ENCODE results near the gene SYDE2.

Gene SYDE2

DNA sequence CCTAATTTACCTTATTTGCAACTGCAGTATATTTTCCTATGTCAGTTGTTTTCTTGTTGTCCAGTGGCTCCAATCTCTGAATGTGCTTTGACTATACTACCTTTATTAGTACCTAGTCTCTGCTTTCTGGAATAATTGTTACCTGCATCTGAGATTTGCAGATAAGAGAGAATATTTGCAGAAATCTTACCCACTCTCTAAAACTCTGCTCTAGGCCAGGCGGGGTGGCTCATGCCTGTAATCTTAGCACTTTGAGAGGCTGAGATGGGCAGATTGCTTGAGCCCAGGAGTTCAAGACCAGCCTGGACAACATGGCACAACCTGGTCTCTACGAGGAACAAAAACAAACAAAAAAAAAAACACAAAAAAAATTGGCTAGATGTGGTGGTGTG, 2.0 kb upstream of the SYDE2 start:
- H3K9me3 ChIP-seq (ENCODE audit: severe bottlenecking): no peaks in the 10 kb centered on the region
- no peaks in the 10 kb centered on the region for H3K36me3 ChIP-seq
- no peak for DNase-seq
- no peak overlapping the region for H3K27ac ChIP-seq
- no peaks in the 10 kb centered on the region for H3K27me3 ChIP-seq (ENCODE audit: insufficient read depth, low read depth, severe bottlenecking)
- H3K4me3 ChIP-seq (ENCODE audit: low read depth, low read length): no peak overlapping the region
- TF ChIP-seq, protein P1, sequence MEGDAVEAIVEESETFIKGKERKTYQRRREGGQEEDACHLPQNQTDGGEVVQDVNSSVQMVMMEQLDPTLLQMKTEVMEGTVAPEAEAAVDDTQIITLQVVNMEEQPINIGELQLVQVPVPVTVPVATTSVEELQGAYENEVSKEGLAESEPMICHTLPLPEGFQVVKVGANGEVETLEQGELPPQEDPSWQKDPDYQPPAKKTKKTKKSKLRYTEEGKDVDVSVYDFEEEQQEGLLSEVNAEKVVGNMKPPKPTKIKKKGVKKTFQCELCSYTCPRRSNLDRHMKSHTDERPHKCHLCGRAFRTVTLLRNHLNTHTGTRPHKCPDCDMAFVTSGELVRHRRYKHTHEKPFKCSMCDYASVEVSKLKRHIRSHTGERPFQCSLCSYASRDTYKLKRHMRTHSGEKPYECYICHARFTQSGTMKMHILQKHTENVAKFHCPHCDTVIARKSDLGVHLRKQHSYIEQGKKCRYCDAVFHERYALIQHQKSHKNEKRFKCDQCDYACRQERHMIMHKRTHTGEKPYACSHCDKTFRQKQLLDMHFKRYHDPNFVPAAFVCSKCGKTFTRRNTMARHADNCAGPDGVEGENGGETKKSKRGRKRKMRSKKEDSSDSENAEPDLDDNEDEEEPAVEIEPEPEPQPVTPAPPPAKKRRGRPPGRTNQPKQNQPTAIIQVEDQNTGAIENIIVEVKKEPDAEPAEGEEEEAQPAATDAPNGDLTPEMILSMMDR (IDR thresholded peaks at IDR 0.05; ENCODE audit: low read depth, low read length): no peak

DNA sequence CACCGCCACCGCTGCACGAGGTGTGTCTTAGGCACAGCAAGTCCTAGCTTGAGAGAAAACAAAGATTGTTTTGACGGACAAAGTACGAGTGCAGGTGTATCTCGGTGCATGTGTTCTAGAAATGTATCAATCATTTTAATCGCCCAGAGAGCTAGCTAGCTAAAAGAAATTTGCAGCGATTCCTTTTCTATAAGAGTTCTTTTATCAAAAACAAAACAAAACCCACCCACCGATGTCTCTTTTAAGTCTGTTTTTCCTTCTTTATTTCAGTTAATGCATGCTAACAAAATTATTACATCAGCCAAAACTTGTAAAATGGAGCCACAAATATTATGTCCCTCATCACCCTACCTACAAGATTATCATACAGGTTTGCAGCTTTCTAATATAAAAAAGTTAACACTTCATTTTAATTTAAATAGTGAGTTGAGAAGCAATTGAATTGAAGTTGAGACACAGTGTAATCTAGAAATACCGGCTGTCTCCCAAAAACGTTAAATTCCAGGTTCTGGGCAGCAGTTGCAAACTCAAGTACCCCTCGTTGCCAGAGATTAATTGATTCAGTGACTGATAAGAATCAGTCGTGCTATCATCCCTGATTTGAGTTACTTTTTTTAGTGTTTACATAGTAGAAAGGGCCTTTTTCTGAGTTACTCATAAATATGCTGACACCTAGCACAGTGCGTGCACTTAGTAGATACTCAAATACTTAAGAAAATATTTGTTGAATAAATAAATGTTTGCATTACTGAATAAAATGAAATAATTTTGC, 1.5 kb upstream of the SYDE2 start:
- H3K4me3 ChIP-seq (ENCODE audit: low read depth, low read length): peak overlapping the region; percentile 75
- no peaks in the 10 kb centered on the region for H3K36me3 ChIP-seq
- H3K27ac ChIP-seq: no peak overlapping the region
- no peak for DNase-seq
- no peaks in the 10 kb centered on the region for H3K9me3 ChIP-seq (ENCODE audit: severe bottlenecking)
- no peaks in the 10 kb centered on the region for H3K27me3 ChIP-seq (ENCODE audit: insufficient read depth, low read depth, severe bottlenecking)
- TF ChIP-seq, protein P1 (IDR thresholded peaks at IDR 0.05; ENCODE audit: low read depth, low read length): no peak

GRCh38 chr1:85201340-85202091, 700 bp upstream of the SYDE2 start:
- Histone ChIP-seq H3K4me3 (ENCODE audit: low read depth, low read length) (peak overlapping the region; percentile 75), H3K36me3 (no peaks in the 10 kb centered on the region), H3K27ac (peak overlapping the region; percentile 73), H3K27me3 (ENCODE audit: insufficient read depth, low read depth, severe bottlenecking) (no peaks in the 10 kb centered on the region), H3K9me3 (ENCODE audit: severe bottlenecking) (no peaks in the 10 kb centered on the region)
- TF ChIP-seq, protein P1 (IDR thresholded peaks at IDR 0.05; ENCODE audit: low read depth, low read length): no peak
- peak; percentile 63 for DNase-seq

- Histone ChIP-seq H3K27ac (no peak overlapping the region), H3K4me3 (ENCODE audit: low read depth, low read length) (peak overlapping the region; percentile 75), H3K36me3 (no peaks in the 10 kb centered on the region), H3K27me3 (ENCODE audit: insufficient read depth, low read depth, severe bottlenecking) (no peaks in the 10 kb centered on the region), H3K9me3 (ENCODE audit: severe bottlenecking) (no peaks in the 10 kb centered on the region)
- TF ChIP-seq, protein P1 (IDR thresholded peaks at IDR 0.05; ENCODE audit: low read depth, low read length): no peak
- no peak for DNase-seq
These were observed 951 bp downstream of the SYDE2 start for GRCh38 chr1:85199667-85200462.

- Histone ChIP-seq H3K27me3 (ENCODE audit: insufficient read depth, low read depth, severe bottlenecking) (no peaks in the 10 kb centered on the region), H3K4me3 (ENCODE audit: low read depth, low read length) (no peak overlapping the region)
- no peak for DNase-seq
These were observed 2.0 kb downstream of the SYDE2 start for GRCh38 chr1:85198864-85199263.

More at GRCh38 chr1:85198864-85199263, 2.0 kb downstream of the SYDE2 start:
- TF ChIP-seq, protein P1 (IDR thresholded peaks at IDR 0.05; ENCODE audit: low read depth, low read length): no peak
- H3K9me3 ChIP-seq (ENCODE audit: severe bottlenecking): no peaks in the 10 kb centered on the region
- no peaks in the 10 kb centered on the region for H3K36me3 ChIP-seq
- H3K27ac ChIP-seq: no peak overlapping the region
